D721Med (cell line): ENCODE results near the gene ZFP82.
A peak's percentile ranks its signal among the peaks of the same experiment; 100 is the strongest.

Experiments
- DNase-seq: peaks from one replicate; pipeline ENCODE4 v3.0.0; 2011; ENCODE audit warnings: low spot score; ENCODE audit not compliant: insufficient read length
- FAIRE-seq: peaks from 2 replicates; lab custom pipeline; 2011; peaks lifted over from hg19 to GRCh38; lab: Jason Lieb, UNC
- CTCF ChIP-seq: IDR thresholded peaks from 2 replicates; pipeline ENCODE4 v1.5.1; 2012; ENCODE audit warnings: mild to moderate bottlenecking, control low read depth; ENCODE audit not compliant: insufficient read depth; ENCODE audit errors: missing control alignments

ZFP82 gene

GRCh38 chr19:36418287-36419001, at the start of gene ZFP82:
Gene ZFP82, minus strand, starts transcription at chr19:36418644. Its CDS starts 8,855 bp downstream, at chr19:36409789.
- DNase-seq (peak; percentile 69), FAIRE-seq (no peak)
- TF ChIP-seq CTCF: no peak

GRCh38 chr19:36460046-36460445, 41.6 kb upstream of the ZFP82 start:
- DNase-seq: no peak
- FAIRE-seq: no peak
- TF ChIP-seq CTCF: no peak

GRCh38 chr19:36456831-36457230, 38.4 kb upstream of the ZFP82 start:
- FAIRE-seq (no peak), DNase-seq (no peak)
- no peak for TF ChIP-seq CTCF

- FAIRE-seq (no peak), DNase-seq (no peak)
- TF ChIP-seq CTCF: no peak
Measured at GRCh38 chr19:36449059-36449670, 30.7 kb upstream of the ZFP82 start.

GRCh38 chr19:36441339-36441738, 22.9 kb upstream of the ZFP82 start:
- DNase-seq: no peak
- TF ChIP-seq CTCF: no peak
- no peak for FAIRE-seq

- no peak for TF ChIP-seq CTCF
- no peak for DNase-seq
- FAIRE-seq: no peak
Measured at GRCh38 chr19:36436531-36436930, 18.1 kb upstream of the ZFP82 start.

- no peak for TF ChIP-seq CTCF
- DNase-seq (no peak), FAIRE-seq (no peak)
Measured at GRCh38 chr19:36423925-36424324, 5.5 kb upstream of the ZFP82 start.
